ENCODE measurements around the gene CHMP4A.
"Not testable (repeated sequence)": the region's sequence is repeated elsewhere in the genome, so short reads cannot be mapped to it uniquely, and the experiment has no call there.

Gene CHMP4A

DNA sequence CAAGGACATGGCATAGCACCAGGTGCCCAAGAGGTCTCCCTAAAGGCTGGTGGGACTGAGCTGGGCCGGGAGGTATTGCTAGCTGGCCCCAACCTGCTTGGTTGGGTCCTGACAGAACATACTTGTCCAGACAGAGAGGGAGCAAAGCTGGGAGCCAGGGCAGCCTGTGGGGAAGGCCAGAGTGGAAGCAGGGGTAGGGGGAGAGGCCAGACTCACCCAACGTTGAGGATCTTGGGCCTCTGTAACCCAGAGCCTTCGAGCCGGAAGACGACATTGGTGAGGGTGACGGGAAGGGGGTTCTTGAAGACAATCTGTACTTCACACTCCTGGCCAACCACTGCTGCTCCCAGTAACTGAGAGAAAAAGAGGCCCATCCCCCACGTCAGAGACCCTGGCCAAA lies 40.6 kb upstream of the CHMP4A start:
- Histone ChIP-seq H3K4me1 (ENCODE audit: insufficient read depth, low read length) (no peaks in the 10 kb centered on the region; the same call in 1 of the 2 replicates), H3K9me3 (ENCODE audit: control insufficient read depth, insufficient read depth, low read length) (no peaks in the 10 kb centered on the region), H3K9ac (ENCODE audit: low read depth, low read length) (no peak overlapping the region), H3K36me3 (ENCODE audit: insufficient read depth, low read length) (no peaks in the 10 kb centered on the region)

DNA sequence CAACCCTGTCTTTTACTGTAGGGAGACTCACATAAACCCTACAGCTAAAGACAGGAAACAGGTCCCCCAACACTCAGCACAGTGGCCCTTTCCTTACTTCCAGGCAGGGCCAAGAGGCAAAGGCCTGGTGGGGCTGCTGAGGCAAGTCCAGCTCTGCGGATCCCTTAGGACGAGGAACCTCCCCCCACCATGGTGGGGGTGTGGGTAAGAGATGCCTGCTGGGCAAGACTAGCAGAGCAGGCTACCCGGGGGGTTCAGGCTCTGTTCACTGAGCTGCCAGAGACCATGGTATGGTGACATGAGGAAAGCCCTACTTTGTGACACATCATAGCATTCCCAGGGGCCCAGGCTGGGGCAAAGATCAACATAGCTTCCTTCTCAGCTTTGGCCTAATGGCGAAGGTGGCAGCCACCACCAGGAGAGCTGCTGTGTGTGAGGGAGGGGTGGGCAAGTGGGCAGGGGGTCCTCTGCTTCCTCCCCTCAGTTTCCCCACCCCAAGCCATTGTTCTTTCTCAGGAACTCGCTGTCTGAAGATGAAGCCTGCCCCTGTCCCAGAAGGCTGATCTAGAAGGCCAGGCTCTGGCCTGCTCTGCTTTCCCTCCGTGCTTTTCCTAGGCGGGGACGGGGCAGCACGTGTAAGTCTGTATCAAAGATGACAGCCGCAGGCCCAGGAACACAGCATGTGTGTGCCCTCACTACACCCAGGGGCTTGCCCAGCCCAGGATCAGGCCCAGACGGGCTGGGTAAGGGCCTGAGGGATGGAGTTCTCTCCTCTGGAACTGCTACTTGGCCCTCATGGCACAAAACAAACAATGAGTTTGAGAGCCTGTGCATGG lies 39.2 kb upstream of the CHMP4A start:
- no peaks in the 10 kb centered on the region for H3K9me3 ChIP-seq (ENCODE audit: control insufficient read depth, insufficient read depth, low read length)
- no peak overlapping the region for H3K9ac ChIP-seq (ENCODE audit: low read depth, low read length)
- H3K36me3 ChIP-seq (ENCODE audit: insufficient read depth, low read length): no peaks in the 10 kb centered on the region
- H3K4me1 ChIP-seq (ENCODE audit: insufficient read depth, low read length): no peaks in the 10 kb centered on the region; the same call in 1 of the 2 replicates

- Histone ChIP-seq H3K9ac (ENCODE audit: low read depth, low read length) (no peak overlapping the region), H3K9me3 (ENCODE audit: control insufficient read depth, insufficient read depth, low read length) (no peaks in the 10 kb centered on the region), H3K4me1 (ENCODE audit: insufficient read depth, low read length) (no peaks in the 10 kb centered on the region; the same call in 1 of the 2 replicates), H3K36me3 (ENCODE audit: insufficient read depth, low read length) (no peaks in the 10 kb centered on the region)
These were observed 38.6 kb upstream of the CHMP4A start for GRCh38 chr14:24251880-24252288.

- no peaks in the 10 kb centered on the region for H3K9me3 ChIP-seq (ENCODE audit: control insufficient read depth, insufficient read depth, low read length)
- no peaks in the 10 kb centered on the region for H3K36me3 ChIP-seq (ENCODE audit: insufficient read depth, low read length)
- no peaks in the 10 kb centered on the region; the same call in 1 of the 2 replicates for H3K4me1 ChIP-seq (ENCODE audit: insufficient read depth, low read length)
- H3K9ac ChIP-seq (ENCODE audit: low read depth, low read length): no peak overlapping the region
These were observed 37.1 kb upstream of the CHMP4A start for GRCh38 chr14:24250354-24250753.

DNA sequence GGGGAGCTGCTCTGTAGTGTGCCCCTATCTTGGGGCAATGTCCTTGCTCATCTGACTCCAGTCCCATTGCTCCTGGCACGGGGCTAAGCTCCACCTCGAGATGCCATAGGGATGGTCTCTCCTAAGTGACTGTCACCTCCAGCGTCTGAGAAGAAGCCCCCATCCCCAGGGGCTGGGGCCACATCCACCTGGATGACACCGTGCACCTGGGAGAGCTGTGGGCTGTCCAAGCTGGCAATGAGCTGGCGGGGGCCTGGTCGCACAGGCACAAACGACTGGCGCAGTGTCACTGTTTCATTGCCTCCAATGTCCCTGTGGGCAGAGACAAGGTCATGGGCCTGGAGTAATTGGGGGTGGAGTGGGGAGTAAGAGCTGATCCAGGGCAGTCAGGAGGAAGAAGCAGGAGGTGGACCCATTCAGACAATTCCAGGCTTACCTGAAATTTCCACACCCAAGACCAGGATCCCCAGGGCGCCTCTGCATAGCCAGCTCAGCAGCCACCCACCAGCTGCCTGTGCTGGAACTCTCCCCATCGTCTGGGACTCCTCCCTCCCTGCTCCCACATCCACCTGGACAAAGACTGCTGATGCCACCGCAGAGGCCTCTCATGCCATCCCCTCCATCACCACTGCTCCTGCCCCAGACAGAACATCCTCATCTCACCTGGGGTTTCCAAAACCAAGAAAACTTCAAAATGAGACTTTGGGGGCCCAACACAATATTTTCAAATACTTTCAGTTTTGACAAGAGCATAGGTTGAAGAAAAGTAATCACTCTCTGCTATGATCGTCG lies 36.1 kb upstream of the CHMP4A start:
- no peak overlapping the region for H3K9ac ChIP-seq (ENCODE audit: low read depth, low read length)
- no peaks in the 10 kb centered on the region for H3K9me3 ChIP-seq (ENCODE audit: control insufficient read depth, insufficient read depth, low read length)
- no peaks in the 10 kb centered on the region; the same call in 1 of the 2 replicates for H3K4me1 ChIP-seq (ENCODE audit: insufficient read depth, low read length)
- H3K36me3 ChIP-seq (ENCODE audit: insufficient read depth, low read length): no peaks in the 10 kb centered on the region

- no peak overlapping the region for H3K9ac ChIP-seq (ENCODE audit: low read depth, low read length)
- H3K36me3 ChIP-seq (ENCODE audit: insufficient read depth, low read length): no peaks in the 10 kb centered on the region
- peaks cover 6% of the 10 kb centered on the region; the same call in 1 of the 2 replicates for H3K4me1 ChIP-seq (ENCODE audit: insufficient read depth, low read length)
- H3K9me3 ChIP-seq (ENCODE audit: control insufficient read depth, insufficient read depth, low read length): no peaks in the 10 kb centered on the region
These were observed 34.1 kb upstream of the CHMP4A start for GRCh38 chr14:24247422-24247821.

DNA sequence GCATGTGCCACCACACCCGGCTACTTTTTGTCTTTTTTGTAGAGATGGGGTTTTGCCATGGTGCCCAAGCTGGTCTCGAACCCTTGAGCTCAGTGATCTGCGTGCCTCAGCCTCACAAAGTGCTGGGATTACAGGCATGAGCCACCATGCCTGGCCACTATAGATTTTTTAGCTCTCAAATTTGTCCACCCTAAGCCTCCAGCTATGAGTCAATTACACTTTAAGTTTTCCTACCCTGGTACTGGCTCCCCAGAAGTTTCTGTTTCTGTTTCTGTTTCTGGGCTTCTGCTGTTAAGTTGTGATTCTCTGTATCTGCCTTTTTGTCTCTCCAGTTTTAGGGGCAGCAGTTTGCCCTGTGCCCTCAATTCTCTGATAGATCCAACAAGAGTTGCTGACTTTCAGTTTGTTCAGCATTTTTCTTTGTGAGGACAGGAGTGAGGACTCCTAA lies 33.5 kb upstream of the CHMP4A start:
- no peak overlapping the region for H3K9ac ChIP-seq (ENCODE audit: low read depth, low read length)
- peaks cover 6% of the 10 kb centered on the region; the same call in 1 of the 2 replicates for H3K4me1 ChIP-seq (ENCODE audit: insufficient read depth, low read length)
- no peaks in the 10 kb centered on the region for H3K36me3 ChIP-seq (ENCODE audit: insufficient read depth, low read length)
- H3K9me3 ChIP-seq (ENCODE audit: control insufficient read depth, insufficient read depth, low read length): no peaks in the 10 kb centered on the region

GRCh38 chr14:24245350-24245749 lies 32.1 kb upstream of the CHMP4A start:
- not testable (repeated sequence) for H3K4me1 ChIP-seq (ENCODE audit: insufficient read depth, low read length); H3K9me3 ChIP-seq (ENCODE audit: control insufficient read depth, insufficient read depth, low read length); H3K9ac ChIP-seq (ENCODE audit: low read depth, low read length); H3K36me3 ChIP-seq (ENCODE audit: insufficient read depth, low read length)

DNA sequence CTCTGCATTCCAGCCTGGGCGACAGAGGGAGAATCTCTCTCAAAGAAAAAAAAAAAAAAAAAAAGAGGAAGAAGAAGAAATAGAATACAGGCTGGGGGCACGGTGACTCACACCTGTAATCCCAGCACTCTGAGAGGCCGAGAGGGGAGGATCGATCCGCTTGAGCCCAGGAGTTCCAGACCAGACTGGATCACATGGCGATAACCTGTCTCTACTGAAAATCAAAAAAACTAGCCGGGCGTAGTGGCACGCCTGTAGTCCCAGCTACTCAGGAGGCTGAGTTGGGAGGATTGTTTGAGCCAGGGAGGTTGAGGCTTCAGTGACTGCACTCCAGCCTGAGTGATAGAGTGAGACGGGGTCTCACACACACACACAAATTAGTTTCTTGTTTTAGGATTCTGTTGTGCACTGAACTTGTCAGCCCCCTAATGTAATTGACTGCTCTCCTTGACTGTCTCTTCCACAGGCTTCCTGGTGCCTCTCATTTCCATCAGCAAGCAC lies 30.1 kb upstream of the CHMP4A start:
- peak overlapping the region; percentile 70 for H3K9ac ChIP-seq (ENCODE audit: low read depth, low read length)

GRCh38 chr14:24241829-24242443 lies 28.6 kb upstream of the CHMP4A start:
- Histone ChIP-seq H3K9me3 (ENCODE audit: control insufficient read depth, insufficient read depth, low read length) (no peaks in the 10 kb centered on the region), H3K9ac (ENCODE audit: low read depth, low read length) (peak overlapping the region; percentile 70), H3K4me1 (ENCODE audit: insufficient read depth, low read length) (peaks cover 6% of the 10 kb centered on the region; the same call in 1 of the 2 replicates), H3K36me3 (ENCODE audit: insufficient read depth, low read length) (peaks cover 17% of the 10 kb centered on the region)

More for the DNA sequence above, 30.1 kb upstream of the CHMP4A start:
- Histone ChIP-seq H3K9me3 (ENCODE audit: control insufficient read depth, insufficient read depth, low read length) (no peaks in the 10 kb centered on the region), H3K36me3 (ENCODE audit: insufficient read depth, low read length) (peaks cover 12% of the 10 kb centered on the region), H3K4me1 (ENCODE audit: insufficient read depth, low read length) (peaks cover 6% of the 10 kb centered on the region; the same call in 1 of the 2 replicates)

GRCh38 chr14:24240110-24240918 lies 27.0 kb upstream of the CHMP4A start:
- Histone ChIP-seq H3K4me1 (ENCODE audit: insufficient read depth, low read length) (peaks cover 6% of the 10 kb centered on the region; the same call in 1 of the 2 replicates), H3K9me3 (ENCODE audit: control insufficient read depth, insufficient read depth, low read length) (no peaks in the 10 kb centered on the region), H3K9ac (ENCODE audit: low read depth, low read length) (no peak overlapping the region), H3K36me3 (ENCODE audit: insufficient read depth, low read length) (peaks cover 32% of the 10 kb centered on the region)

- Histone ChIP-seq H3K9ac (ENCODE audit: low read depth, low read length) (no peak overlapping the region), H3K4me1 (ENCODE audit: insufficient read depth, low read length) (peaks cover 3% of the 10 kb centered on the region; the same call in 1 of the 2 replicates), H3K36me3 (ENCODE audit: insufficient read depth, low read length) (peaks cover 34% of the 10 kb centered on the region), H3K9me3 (ENCODE audit: control insufficient read depth, insufficient read depth, low read length) (no peaks in the 10 kb centered on the region)
These were observed 25.3 kb upstream of the CHMP4A start for GRCh38 chr14:24238527-24239037.

GRCh38 chr14:24238123-24238522 lies 24.8 kb upstream of the CHMP4A start:
- H3K36me3 ChIP-seq (ENCODE audit: insufficient read depth, low read length): peaks cover 34% of the 10 kb centered on the region

More at GRCh38 chr14:24238123-24238522, 24.8 kb upstream of the CHMP4A start:
- H3K9ac ChIP-seq (ENCODE audit: low read depth, low read length): no peak overlapping the region
- H3K4me1 ChIP-seq (ENCODE audit: insufficient read depth, low read length): no peaks in the 10 kb centered on the region
- no peaks in the 10 kb centered on the region for H3K9me3 ChIP-seq (ENCODE audit: control insufficient read depth, insufficient read depth, low read length)

Data from ES-I3 (cell line).